SU-DHL-6 (cell line): Measurements from ENCODE around the gene LAMP1.

Experiments
- EZH2phosphoT487 ChIP-seq: fragments of 200-600 bp; sonication (generic), shearing (Covaris generic); conservative IDR thresholded peaks from 2 replicates; pipeline ENCODE4 v1.6.1; 2018; ENCODE audit warnings: mild to moderate bottlenecking, antibody characterized with exemption, low read length, moderate library complexity, mixed read lengths
- TF ChIP-seq, protein P1 (sequence below): fragments of 200-600 bp; sonication (generic); IDR thresholded peaks from one replicate; pipeline ENCODE4 v1.5.1; 2017; ENCODE audit warnings: antibody characterized with exemption, mild to moderate bottlenecking, low read length, moderate library complexity; ENCODE audit not compliant: insufficient read depth, poor library complexity, severe bottlenecking

DNA sequence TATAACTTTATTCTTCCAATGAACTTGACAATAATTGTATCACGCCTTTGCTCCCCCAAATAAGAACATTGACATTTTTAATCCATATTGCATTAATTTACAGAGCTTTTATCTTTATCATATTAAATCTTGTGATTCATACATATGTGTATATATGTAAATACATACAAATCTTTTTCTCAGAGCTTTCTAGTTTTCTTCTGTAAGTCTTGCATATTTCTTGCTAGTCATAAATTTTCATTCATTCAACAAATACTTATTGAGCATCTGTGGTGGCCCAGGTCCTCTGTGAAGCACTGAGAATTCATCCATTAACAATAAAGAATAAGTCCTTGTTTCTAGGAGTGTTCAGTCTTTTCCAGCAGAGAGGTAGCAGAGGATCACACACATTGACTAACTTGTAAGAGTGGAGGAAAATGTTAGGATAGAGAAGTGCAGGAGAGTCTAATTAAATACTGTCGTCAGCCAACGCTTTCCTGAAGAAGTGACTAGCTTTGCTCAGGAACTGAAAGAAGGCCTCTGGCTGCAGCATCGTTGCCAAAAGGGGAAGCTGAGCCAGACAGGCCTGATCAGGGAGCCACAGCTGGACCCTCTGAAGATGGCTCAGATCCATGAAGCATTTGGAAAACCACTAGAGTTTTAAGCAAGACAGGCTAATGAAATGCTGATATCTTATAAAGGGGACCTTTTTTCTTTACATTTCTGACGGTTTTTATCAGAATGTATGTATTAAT is 38.6 kb upstream of the LAMP1 start:
- no peak for TF ChIP-seq EZH2phosphoT487
- TF ChIP-seq, protein P1, sequence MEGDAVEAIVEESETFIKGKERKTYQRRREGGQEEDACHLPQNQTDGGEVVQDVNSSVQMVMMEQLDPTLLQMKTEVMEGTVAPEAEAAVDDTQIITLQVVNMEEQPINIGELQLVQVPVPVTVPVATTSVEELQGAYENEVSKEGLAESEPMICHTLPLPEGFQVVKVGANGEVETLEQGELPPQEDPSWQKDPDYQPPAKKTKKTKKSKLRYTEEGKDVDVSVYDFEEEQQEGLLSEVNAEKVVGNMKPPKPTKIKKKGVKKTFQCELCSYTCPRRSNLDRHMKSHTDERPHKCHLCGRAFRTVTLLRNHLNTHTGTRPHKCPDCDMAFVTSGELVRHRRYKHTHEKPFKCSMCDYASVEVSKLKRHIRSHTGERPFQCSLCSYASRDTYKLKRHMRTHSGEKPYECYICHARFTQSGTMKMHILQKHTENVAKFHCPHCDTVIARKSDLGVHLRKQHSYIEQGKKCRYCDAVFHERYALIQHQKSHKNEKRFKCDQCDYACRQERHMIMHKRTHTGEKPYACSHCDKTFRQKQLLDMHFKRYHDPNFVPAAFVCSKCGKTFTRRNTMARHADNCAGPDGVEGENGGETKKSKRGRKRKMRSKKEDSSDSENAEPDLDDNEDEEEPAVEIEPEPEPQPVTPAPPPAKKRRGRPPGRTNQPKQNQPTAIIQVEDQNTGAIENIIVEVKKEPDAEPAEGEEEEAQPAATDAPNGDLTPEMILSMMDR: no peak
